Measurements from ENCODE around the gene DYRK3. TPM values are rescaled to one million over a fixed set of nuclear protein-coding genes. Genes with fewer than 3 reads are reported as not detected.
A peak's percentile ranks its signal among the peaks of the same experiment; 100 is the strongest.

The DYRK3 gene
- total RNA-seq, 2 donors from 2014 or later, result 2.6 to 9.7 TPM

DNA sequence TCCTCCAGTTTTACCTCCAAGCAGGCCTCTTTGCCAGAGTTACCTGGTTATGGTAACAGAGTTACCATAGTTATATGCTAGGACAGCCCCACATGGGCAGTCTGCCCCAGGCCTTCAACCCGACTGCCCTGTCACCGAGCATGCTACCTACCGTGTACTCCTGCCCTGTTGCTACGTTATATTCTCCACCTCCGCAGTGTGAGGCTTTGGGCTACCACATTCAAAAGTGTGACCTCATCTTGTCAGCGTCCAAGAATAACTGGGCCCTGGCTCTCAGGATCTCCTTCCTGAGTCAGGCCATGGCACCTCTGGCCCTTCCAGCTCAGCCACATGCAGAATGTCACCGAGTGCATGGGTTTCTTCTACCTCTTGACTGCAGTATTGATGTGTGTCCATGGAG lies 58.3 kb downstream of the DYRK3 start:
- H3K27me3 ChIP-seq (replicated peaks; ENCODE audit: insufficient read depth), result no peaks in the 10 kb centered on the region
- intact Hi-C loops (cut with DNase I), result no loop called here
- no peaks in the 10 kb centered on the region for H3K4me1 ChIP-seq (replicated peaks)
- WGBS, result 68% methylated on average over 7 of the region's 7 CpGs
- no peaks in the 10 kb centered on the region for H3K36me3 ChIP-seq
- no peaks in the 10 kb centered on the region for H3K9me3 ChIP-seq
- no peak for DNase-seq (ENCODE audit: low spot score)
- TF ChIP-seq, protein P1, sequence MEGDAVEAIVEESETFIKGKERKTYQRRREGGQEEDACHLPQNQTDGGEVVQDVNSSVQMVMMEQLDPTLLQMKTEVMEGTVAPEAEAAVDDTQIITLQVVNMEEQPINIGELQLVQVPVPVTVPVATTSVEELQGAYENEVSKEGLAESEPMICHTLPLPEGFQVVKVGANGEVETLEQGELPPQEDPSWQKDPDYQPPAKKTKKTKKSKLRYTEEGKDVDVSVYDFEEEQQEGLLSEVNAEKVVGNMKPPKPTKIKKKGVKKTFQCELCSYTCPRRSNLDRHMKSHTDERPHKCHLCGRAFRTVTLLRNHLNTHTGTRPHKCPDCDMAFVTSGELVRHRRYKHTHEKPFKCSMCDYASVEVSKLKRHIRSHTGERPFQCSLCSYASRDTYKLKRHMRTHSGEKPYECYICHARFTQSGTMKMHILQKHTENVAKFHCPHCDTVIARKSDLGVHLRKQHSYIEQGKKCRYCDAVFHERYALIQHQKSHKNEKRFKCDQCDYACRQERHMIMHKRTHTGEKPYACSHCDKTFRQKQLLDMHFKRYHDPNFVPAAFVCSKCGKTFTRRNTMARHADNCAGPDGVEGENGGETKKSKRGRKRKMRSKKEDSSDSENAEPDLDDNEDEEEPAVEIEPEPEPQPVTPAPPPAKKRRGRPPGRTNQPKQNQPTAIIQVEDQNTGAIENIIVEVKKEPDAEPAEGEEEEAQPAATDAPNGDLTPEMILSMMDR (IDR thresholded peaks at IDR 0.05), result no peak
- TF ChIP-seq POLR2A (IDR thresholded peaks at IDR 0.05) (no peak), POLR2AphosphoS5 (IDR thresholded peaks at IDR 0.05) (no peak)
- no peak overlapping the region for H3K4me3 ChIP-seq
- H3K27ac ChIP-seq, result peak overlapping the region; percentile 50 to 61

DNA sequence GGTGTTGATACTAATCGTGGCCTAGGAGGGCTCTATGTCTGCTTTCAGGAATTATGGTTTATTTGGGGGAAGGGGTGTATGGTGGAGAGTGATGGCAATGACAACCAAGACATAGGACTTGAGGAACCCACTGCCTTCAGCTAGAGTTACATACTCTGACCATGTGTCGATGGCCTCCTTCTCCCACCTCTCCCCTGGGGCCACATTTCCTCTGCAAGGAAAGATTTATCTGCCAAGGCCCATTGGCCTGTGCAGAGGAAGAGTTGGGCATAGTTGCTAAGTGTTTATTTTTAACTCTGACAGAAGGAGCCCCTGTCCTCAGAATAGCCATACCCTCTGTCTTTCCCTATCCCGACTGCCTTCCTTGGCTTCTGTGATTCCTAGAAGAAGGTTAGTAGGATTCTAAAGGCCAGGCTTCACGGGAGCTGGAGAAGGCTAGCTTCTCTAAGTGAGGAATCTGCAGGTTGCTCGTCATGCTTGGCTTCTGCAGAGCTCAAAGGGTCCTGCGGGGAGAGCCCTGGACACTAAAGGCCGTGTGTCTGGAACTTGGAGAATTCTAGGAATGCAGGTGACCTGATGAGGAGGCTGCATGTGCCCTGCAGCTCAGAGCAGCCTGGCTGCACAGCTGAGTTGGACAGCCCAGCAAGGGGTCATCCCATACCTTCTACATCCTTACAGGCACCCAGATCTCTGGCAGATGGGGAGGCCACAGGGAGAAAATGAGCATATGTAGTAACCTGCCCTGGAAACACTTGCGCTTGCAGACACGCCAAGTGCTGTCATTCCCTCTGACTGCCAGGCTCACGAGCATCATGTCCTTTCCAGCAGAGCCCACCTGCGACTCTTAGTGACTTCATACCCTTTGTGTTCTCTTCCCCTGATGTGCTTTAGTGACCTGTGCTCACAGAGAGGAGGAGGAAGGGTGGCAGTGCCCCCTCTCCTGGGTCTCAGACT lies 59.1 kb downstream of the DYRK3 start:
- H3K4me1 ChIP-seq (replicated peaks), result no peaks in the 10 kb centered on the region
- no peak for TF ChIP-seq POLR2AphosphoS5 (IDR thresholded peaks at IDR 0.05)
- TF ChIP-seq, protein P1 (IDR thresholded peaks at IDR 0.05), result no peak
- TF ChIP-seq POLR2A (IDR thresholded peaks at IDR 0.05), result no peak
- 74% methylated on average over 11 of the region's 11 CpGs for WGBS

DNA sequence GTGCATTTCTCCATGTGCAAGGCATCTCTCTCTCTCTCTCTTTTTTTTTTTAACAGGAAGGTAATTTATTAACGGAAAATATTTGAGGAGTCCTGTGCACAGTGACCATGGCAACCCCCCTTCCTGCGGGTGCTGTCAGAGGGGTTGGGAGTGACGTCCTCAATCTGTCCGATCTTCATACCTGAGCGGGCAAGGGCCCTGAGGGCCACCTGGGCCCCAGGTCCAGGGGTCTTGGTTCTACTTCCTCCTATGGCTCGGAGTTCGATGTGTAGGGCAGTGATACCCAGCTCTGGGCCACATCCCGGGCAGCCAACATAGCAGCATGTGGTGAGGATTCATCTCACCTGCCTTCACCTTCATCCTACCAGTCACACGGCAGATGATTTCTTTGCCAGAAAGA lies 60.4 kb downstream of the DYRK3 start:
- TF ChIP-seq, protein P1 (IDR thresholded peaks at IDR 0.05), result no peak
- TF ChIP-seq POLR2A (IDR thresholded peaks at IDR 0.05), result no peak
- no peak for TF ChIP-seq POLR2AphosphoS5 (IDR thresholded peaks at IDR 0.05)
- Histone ChIP-seq H3K4me1 (replicated peaks) (no peaks in the 10 kb centered on the region), H3K27me3 (replicated peaks; ENCODE audit: insufficient read depth) (no peaks in the 10 kb centered on the region), H3K9me3 (no peaks in the 10 kb centered on the region), H3K27ac (no peak overlapping the region), H3K4me3 (no peak overlapping the region), H3K36me3 (no peaks in the 10 kb centered on the region)
- WGBS, result 80% methylated on average over 9 of the region's 9 CpGs
- intact Hi-C loops (cut with DNase I), result no loop called here
- no peak for DNase-seq (ENCODE audit: low spot score)

More for the DNA sequence above, 59.1 kb downstream of the DYRK3 start:
- no peak overlapping the region for H3K4me3 ChIP-seq
- no peaks in the 10 kb centered on the region for H3K36me3 ChIP-seq
- H3K27ac ChIP-seq, result peak overlapping the region in 1 of 2 donors; percentile 50
- no peaks in the 10 kb centered on the region for H3K9me3 ChIP-seq
- no peak for DNase-seq (ENCODE audit: low spot score)
- H3K27me3 ChIP-seq (replicated peaks; ENCODE audit: insufficient read depth), result no peaks in the 10 kb centered on the region
- intact Hi-C loops (cut with DNase I), result no loop called here

DNA sequence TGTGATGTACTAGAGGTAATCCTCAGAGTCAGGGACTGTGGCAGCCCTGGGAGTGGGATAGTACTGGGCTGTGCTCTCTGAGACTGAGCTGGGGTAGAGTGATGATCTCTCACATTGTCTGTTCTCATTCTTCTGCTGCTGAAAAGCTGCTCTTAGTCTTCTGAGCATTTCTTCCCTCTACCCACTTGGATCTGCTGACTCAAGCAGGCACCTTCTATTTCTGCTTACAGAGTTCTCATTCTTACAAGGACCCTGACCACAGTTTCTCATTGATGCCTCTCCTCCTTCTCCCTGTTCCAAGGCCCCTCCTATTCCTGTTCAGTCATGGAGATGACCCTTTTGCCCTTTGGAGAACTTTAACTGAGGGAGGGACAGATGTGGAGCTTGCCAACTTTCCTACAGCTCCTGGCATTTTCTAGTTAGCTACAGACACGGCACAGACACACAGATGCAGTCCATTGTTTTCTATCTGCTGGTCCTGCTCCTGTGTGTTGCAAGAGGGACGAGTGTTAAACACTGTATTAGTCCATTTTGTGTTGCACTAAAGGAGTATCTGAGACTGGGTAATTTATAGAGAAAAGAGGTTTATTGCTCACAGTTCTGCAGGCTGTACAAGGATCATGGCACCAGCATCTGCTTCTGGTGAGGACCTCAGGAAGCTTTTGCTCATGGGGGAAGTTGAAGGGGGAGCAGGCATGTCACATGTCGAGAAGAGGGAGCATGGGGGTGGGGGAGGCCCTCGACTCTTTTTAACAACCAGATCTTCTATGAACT lies 61.7 kb downstream of the DYRK3 start:
- Histone ChIP-seq H3K27me3 (replicated peaks; ENCODE audit: insufficient read depth) (no peaks in the 10 kb centered on the region), H3K4me3 (no peak overlapping the region), H3K27ac (no peak overlapping the region), H3K36me3 (no peaks in the 10 kb centered on the region), H3K9me3 (no peaks in the 10 kb centered on the region), H3K4me1 (replicated peaks) (no peaks in the 10 kb centered on the region)
- DNase-seq (ENCODE audit: low spot score), result no peak
- no peak for TF ChIP-seq POLR2A (IDR thresholded peaks at IDR 0.05)
- TF ChIP-seq, protein P1 (IDR thresholded peaks at IDR 0.05), result no peak
- TF ChIP-seq POLR2AphosphoS5 (IDR thresholded peaks at IDR 0.05), result no peak
- 76% methylated on average over 4 of the region's 4 CpGs for WGBS
- intact Hi-C loops (cut with DNase I), result no loop called here
